NCI-H1105 (cell line): ENCODE measurements around the gene CNGA3.

Experiments
- DNase-seq: peaks from one replicate; lab custom pipeline; 2025; lab: John Stamatoyannopoulos, UW

The CNGA3 gene

GRCh38 chr2:98378196-98378595 is 31.9 kb downstream of the CNGA3 start:
- no peak for DNase-seq

GRCh38 chr2:98378901-98379300 is 32.6 kb downstream of the CNGA3 start:
- DNase-seq: no peak

GRCh38 chr2:98379311-98380202 is 33.3 kb downstream of the CNGA3 start:
- DNase-seq: no peak

GRCh38 chr2:98380203-98380535 is 33.9 kb downstream of the CNGA3 start:
- no peak for DNase-seq

GRCh38 chr2:98381494-98381893 is 35.2 kb downstream of the CNGA3 start:
- no peak for DNase-seq

- no peak for DNase-seq
Observed at GRCh38 chr2:98382086-98382485, 35.8 kb downstream of the CNGA3 start.

- no peak for DNase-seq
Observed at GRCh38 chr2:98382739-98383138, 36.5 kb downstream of the CNGA3 start.

- no peak for DNase-seq
Observed at GRCh38 chr2:98383166-98383565, 36.9 kb downstream of the CNGA3 start.

- DNase-seq: peak; percentile 42
Observed at GRCh38 chr2:98385050-98385699, 38.9 kb downstream of the CNGA3 start.

- no peak for DNase-seq
Observed at GRCh38 chr2:98387478-98387877, 41.2 kb downstream of the CNGA3 start.

GRCh38 chr2:98388081-98388480 is 41.8 kb downstream of the CNGA3 start:
- no peak for DNase-seq

GRCh38 chr2:98388601-98389250 is 42.5 kb downstream of the CNGA3 start:
- no peak for DNase-seq

GRCh38 chr2:98389251-98389605 is 43.0 kb downstream of the CNGA3 start:
- no peak for DNase-seq

GRCh38 chr2:98390571-98391476 is 44.6 kb downstream of the CNGA3 start:
- DNase-seq: no peak

GRCh38 chr2:98391581-98392270 is 45.5 kb downstream of the CNGA3 start:
- no peak for DNase-seq

GRCh38 chr2:98393354-98393753 is 47.1 kb downstream of the CNGA3 start:
- DNase-seq: no peak

- no peak for DNase-seq
Observed at GRCh38 chr2:98394595-98395153, 48.4 kb downstream of the CNGA3 start.

- DNase-seq: no peak
Observed at GRCh38 chr2:98395977-98396376, 49.7 kb downstream of the CNGA3 start.

- no peak for DNase-seq
Observed at GRCh38 chr2:98396745-98397355, 50.6 kb downstream of the CNGA3 start.

GRCh38 chr2:98399140-98399539 is 52.9 kb downstream of the CNGA3 start:
- no peak for DNase-seq

GRCh38 chr2:98403878-98404277 is 57.6 kb downstream of the CNGA3 start:
- DNase-seq: no peak
